Gastroesophageal sphincter (tissue), 4 donors: Measurements from ENCODE around the gene TBCD. TPM values are rescaled to one million over a fixed set of nuclear protein-coding genes. Genes with fewer than 3 reads are reported as not detected.
A peak's percentile ranks its signal among the peaks of the same experiment; 100 is the strongest.

ENCODE experiments used
- ATAC-seq: fragments of 150-250 bp; one replicate; pipeline ENCODE4 v1.9.1; 2016; ENCODE audit warnings: mild to moderate bottlenecking, moderate library complexity
- H3K27ac ChIP-seq, 4 donors: fragments of 200-600 bp; sonication (generic) in 3 of 4; 1 replicate in 3 of 4; 2 replicates in 1 of 4; pipeline ENCODE4 v1.5.1; 2016 to 2019
- H3K27me3 ChIP-seq: fragments of 200-600 bp; sonication (generic); one replicate; pipeline ENCODE4 v1.5.1; 2019
- H3K36me3 ChIP-seq, 2 donors: fragments of 200-600 bp; sonication (generic); one replicate each; pipeline ENCODE4 v1.5.1; 2019; ENCODE audit warnings: control low read depth in 1 of 2
- H3K4me1 ChIP-seq, 3 donors: fragments of 200-600 bp; sonication (generic); 1 replicate in 2 of 3; 2 replicates in 1 of 3; pipeline ENCODE4 v1.5.1; 2016 to 2019; ENCODE audit warnings: control low read depth in 2 of 3
- H3K4me3 ChIP-seq, 2 donors: fragments of 200-600 bp; sonication (generic); one replicate each; pipeline ENCODE4 v1.5.1; 2019; ENCODE audit warnings: mild to moderate bottlenecking in 1 of 2, moderate library complexity in 1 of 2
- H3K9me3 ChIP-seq, 3 donors: fragments of 200-600 bp; sonication (generic); one replicate each; pipeline ENCODE4 v1.5.1; 2017 to 2019; ENCODE audit warnings: control low read depth in 2 of 3
- EP300 ChIP-seq: sonication (generic); formaldehyde crosslinking; IDR thresholded peaks from one replicate; pipeline ENCODE4 v1.6.1; 2017; ENCODE audit warnings: antibody characterized with exemption, mild to moderate bottlenecking
- POLR2A ChIP-seq, 2 donors: fragments of 450-650 bp; IDR thresholded peaks; one replicate each; pipeline ENCODE4 v1.6.1; 2017; ENCODE audit warnings: antibody characterized with exemption in 2 of 2, mild to moderate bottlenecking in 2 of 2, moderate library complexity in 1 of 2
- POLR2AphosphoS5 ChIP-seq: sonication (generic); formaldehyde crosslinking; IDR thresholded peaks from one replicate; pipeline ENCODE4 v1.6.1; 2017; ENCODE audit warnings: antibody characterized with exemption
- WGBS, 2 donors: methylation state at CpG; one replicate each; pipeline ENCODE4 v1.1.5; 2018; ENCODE audit warnings: low coverage in 1 of 2; 5-methylcytosine and 5-hydroxymethylcytosine counted together
- total RNA-seq, 4 donors: library from RNA; depleted of rRNA; stranded (reverse); fragments of >200 nt; gene quantifications; one replicate each; pipeline ENCODE4 v1.1.0, GENCODE V29; 2016
- TF ChIP-seq, protein P1 (sequence below), 4 experiments: fragments of 200-600 bp in 2 of 4; fragments of 450-650 bp in 2 of 4; sonication (generic) in 1 of 4; IDR thresholded peaks; one replicate each; pipeline ENCODE4 v1.5.1; 2017 to 2019; ENCODE audit warnings: antibody characterized with exemption in 4 of 4, mild to moderate bottlenecking in 2 of 4, moderate library complexity in 2 of 4

TBCD gene
- total RNA-seq, 4 donors from 2014 or later: 32.0 to 57.8 (median 47.0) TPM

DNA sequence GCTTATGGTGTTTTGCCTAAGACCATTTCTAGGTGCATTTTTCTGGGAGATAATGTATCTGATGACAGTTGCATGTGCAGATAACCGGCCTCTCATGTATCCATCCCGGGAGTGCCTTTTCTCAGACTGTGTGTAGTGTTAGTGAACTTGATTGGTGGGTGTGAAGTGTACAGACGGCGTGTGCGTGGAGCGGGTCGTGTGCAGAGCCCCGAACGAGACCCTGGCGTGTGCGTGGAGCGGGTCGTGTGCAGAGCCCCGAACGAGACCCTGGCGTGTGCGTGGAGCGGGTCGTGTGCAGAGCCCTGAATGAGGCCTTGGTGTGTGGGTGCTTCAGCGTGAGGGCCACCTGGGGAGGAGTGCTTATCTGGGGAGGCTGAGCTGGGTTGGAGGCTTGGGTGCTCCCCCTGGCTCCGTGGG is 116.9 kb downstream of the TBCD start:
- H3K27me3 ChIP-seq: no peaks in the 10 kb centered on the region
- TF ChIP-seq POLR2A (IDR thresholded peaks at IDR 0.05): no peak
- TF ChIP-seq EP300: no peak
- no peak for TF ChIP-seq POLR2AphosphoS5
- TF ChIP-seq, protein P1, sequence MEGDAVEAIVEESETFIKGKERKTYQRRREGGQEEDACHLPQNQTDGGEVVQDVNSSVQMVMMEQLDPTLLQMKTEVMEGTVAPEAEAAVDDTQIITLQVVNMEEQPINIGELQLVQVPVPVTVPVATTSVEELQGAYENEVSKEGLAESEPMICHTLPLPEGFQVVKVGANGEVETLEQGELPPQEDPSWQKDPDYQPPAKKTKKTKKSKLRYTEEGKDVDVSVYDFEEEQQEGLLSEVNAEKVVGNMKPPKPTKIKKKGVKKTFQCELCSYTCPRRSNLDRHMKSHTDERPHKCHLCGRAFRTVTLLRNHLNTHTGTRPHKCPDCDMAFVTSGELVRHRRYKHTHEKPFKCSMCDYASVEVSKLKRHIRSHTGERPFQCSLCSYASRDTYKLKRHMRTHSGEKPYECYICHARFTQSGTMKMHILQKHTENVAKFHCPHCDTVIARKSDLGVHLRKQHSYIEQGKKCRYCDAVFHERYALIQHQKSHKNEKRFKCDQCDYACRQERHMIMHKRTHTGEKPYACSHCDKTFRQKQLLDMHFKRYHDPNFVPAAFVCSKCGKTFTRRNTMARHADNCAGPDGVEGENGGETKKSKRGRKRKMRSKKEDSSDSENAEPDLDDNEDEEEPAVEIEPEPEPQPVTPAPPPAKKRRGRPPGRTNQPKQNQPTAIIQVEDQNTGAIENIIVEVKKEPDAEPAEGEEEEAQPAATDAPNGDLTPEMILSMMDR (IDR thresholded peaks at IDR 0.05): no peak
- H3K4me3 ChIP-seq: no peak overlapping the region
- WGBS, 2 donors: 90 to 94% methylated on average over 18 to 21 of the region's 21 CpGs
- no peak overlapping the region for H3K27ac ChIP-seq
- no peaks in the 10 kb centered on the region for H3K9me3 ChIP-seq
- H3K36me3 ChIP-seq: peaks cover 0 to 44% of the 10 kb centered on the region in 2 donors
- H3K4me1 ChIP-seq: peaks cover 0 to 40% (median 4%) of the 10 kb centered on the region in 3 donors
- ATAC-seq: no peak

DNA sequence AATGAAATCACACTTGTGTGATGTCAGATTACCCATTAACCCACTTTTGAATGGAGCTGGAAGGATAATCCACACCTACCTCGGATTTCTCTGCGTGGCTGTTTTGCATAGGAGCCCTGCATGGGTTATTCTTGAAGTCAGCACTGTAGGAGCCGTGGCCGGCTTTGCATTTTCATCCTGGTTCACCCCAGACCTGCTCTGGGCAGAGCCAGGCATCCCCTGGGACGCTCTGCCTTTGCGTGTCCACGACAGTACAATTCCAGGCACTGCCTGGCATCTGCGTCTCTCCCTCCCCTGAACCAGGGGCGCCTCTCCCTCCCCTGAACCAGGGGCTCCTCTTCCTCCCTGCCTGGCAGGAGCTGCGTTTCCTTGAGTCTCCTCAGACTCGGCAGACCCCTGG is 117.7 kb downstream of the TBCD start:
- TF ChIP-seq, protein P1 (IDR thresholded peaks at IDR 0.05): no peak
- Histone ChIP-seq H3K4me1 (peaks cover 0 to 33% (median 4%) of the 10 kb centered on the region in 3 donors), H3K27me3 (no peaks in the 10 kb centered on the region), H3K4me3 (no peak overlapping the region), H3K27ac (no peak overlapping the region), H3K36me3 (peaks cover 0 to 51% of the 10 kb centered on the region in 2 donors), H3K9me3 (no peaks in the 10 kb centered on the region)
- ATAC-seq: no peak
- 88 to 95% methylated on average over 4 to 6 of the region's 11 CpGs for WGBS, 2 donors

DNA sequence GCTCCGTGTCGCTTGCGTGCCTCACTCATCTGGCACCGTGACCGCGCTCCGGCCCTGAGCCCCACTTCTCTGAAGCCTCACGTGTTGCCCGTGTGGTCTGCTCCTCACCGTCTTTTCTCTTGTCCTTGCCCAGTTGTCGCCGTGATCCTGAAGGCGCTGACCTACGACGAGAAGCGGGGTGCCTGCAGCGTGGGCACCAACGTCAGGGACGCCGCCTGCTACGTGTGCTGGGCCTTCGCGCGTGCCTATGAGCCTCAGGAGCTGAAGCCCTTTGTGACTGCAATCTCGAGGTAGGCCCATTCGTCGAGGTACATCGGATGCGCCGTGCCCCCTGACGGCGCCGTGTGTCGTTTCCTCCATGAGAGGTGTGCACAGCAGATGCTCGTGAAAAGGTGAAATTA is 118.2 kb downstream of the TBCD start:
- Histone ChIP-seq H3K27ac (no peak overlapping the region), H3K9me3 (no peaks in the 10 kb centered on the region), H3K27me3 (no peaks in the 10 kb centered on the region), H3K4me3 (no peak overlapping the region), H3K36me3 (peaks cover 0 to 51% of the 10 kb centered on the region in 2 donors), H3K4me1 (peaks cover 0 to 34% (median 4%) of the 10 kb centered on the region in 3 donors)
- WGBS, 2 donors: 90% methylated on average over 24 of the region's 35 CpGs; no CpG with 5 or more reads in 1 of the 2 donors
- ATAC-seq: no peak
- TF ChIP-seq POLR2A (IDR thresholded peaks at IDR 0.05) (no peak), POLR2AphosphoS5 (no peak), EP300 (no peak)
- TF ChIP-seq, protein P1 (IDR thresholded peaks at IDR 0.05): no peak

DNA sequence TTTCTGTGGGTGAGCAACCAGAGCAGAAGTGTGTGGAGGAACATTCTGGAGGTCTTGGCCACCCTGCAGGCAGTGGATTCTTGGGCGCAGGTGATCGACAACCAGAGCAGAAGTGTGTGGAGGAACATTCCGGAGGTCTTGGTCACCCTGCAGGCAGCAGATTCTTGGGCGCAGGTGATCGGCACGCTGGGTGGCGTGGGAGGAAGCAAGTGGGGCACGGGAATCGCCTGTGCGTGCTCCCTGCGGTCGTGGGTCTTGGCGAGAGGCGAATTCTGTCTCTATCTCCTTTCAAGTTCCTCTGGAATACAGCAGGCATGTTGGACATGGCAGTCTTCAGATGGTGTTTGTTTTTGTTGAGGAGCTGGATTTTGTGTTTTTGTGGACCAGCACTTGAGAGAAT is 118.7 kb downstream of the TBCD start:
- ATAC-seq: no peak
- Histone ChIP-seq H3K4me1 (peaks cover 0 to 39% (median 4%) of the 10 kb centered on the region in 3 donors), H3K27me3 (no peaks in the 10 kb centered on the region), H3K27ac (no peak overlapping the region), H3K4me3 (no peak overlapping the region), H3K9me3 (no peaks in the 10 kb centered on the region), H3K36me3 (peaks cover 0 to 51% of the 10 kb centered on the region in 2 donors)
- no peak for TF ChIP-seq POLR2A (IDR thresholded peaks at IDR 0.05)
- TF ChIP-seq, protein P1 (IDR thresholded peaks at IDR 0.05): no peak
- TF ChIP-seq POLR2AphosphoS5: no peak
- TF ChIP-seq EP300: no peak
- WGBS, 2 donors: 93 to 94% methylated on average over 8 to 13 of the region's 14 CpGs

DNA sequence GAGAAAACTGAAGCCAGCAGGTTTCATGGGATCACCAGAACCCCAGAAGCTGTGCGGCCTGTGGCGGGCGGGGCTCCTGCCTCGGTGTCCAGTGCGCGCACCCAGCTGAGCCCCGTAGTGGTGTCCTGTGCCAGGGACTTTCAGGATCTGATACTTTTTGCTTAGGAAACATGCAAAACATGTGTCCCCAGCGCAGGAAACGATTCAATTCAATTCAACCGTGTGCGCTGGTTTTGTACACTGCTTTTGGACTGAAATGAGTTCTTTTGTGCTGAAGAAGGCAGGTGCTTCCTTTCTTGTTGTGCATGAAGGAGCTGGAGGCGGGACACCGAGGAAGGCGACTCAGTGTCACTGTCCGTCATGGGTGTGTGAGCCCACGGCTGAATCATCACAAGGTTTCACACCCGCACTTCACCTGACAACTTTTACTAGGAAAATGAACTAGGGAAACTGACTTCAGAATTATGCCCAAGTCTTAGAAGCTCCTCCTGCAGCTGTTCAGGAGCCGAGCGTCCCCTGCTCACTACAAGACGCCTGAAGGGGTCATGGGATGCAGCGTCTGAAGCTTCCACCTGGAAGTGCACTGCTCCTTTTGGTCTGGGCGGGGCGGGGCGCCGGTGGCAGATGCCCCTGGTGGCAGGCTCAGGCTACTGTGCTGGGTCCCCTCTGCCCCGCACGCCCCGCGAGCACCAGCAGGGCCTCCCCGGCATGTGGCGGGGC is 119.4 kb downstream of the TBCD start:
- H3K4me1 ChIP-seq: peaks cover 0 to 43% (median 4%) of the 10 kb centered on the region in 3 donors
- TF ChIP-seq POLR2AphosphoS5: peak; percentile 18
- TF ChIP-seq, protein P1 (IDR thresholded peaks at IDR 0.05): no peak
- H3K27ac ChIP-seq: peak overlapping the region in 3 of 4 donors; percentile 9 to 33 (median 20)
- peaks cover 0 to 51% of the 10 kb centered on the region in 2 donors for H3K36me3 ChIP-seq
- no peaks in the 10 kb centered on the region for H3K27me3 ChIP-seq
- H3K9me3 ChIP-seq: no peaks in the 10 kb centered on the region
- H3K4me3 ChIP-seq: no peak overlapping the region
- ATAC-seq: peak; percentile 21
- 79 to 83% methylated on average over 7 to 11 of the region's 31 CpGs for WGBS, 2 donors
